ENCODE data around the gene FAM47E. TPM values are rescaled to one million over a fixed set of nuclear protein-coding genes. Genes with fewer than 3 reads are reported as not detected.
"Not testable (repeated sequence)": the region's sequence is repeated elsewhere in the genome, so short reads cannot be mapped to it uniquely, and the experiment has no call there.

The FAM47E gene
- total and polyA plus RNA-seq, 2 of the 8 experiments (the other 6 are each of a cell fraction or from before 2014, with no cell fraction given), result 1.3 to 1.4 TPM

- H4K20me1 ChIP-seq (replicated peaks in 1 of 2; ENCODE audit: control insufficient read depth in 1 of 2, insufficient read depth in 2 of 2, low read length in 2 of 2); H3K9ac ChIP-seq (replicated peaks in 1 of 4; ENCODE audit: extremely low read depth in 1 of 4, low read depth in 3 of 4, low read length in 3 of 4); H2BK5ac ChIP-seq (ENCODE audit: low read depth, low read length); H4K8ac ChIP-seq (ENCODE audit: extremely low read depth, insufficient read depth, low read length); H3K4me1 ChIP-seq (replicated peaks in 1 of 4; ENCODE audit: control insufficient read depth in 3 of 4, insufficient read depth in 4 of 4, low read length in 3 of 4); H2BK15ac ChIP-seq (ENCODE audit: low read length); H3K27ac ChIP-seq (ENCODE audit: low read depth, low read length); H3K4ac ChIP-seq (replicated peaks; ENCODE audit: insufficient read length, low read depth, low read length); H3K9me3 ChIP-seq (ENCODE audit: insufficient read depth in 2 of 2, low read depth in 1 of 2, low read length in 1 of 2); H3K4me2 ChIP-seq (ENCODE audit: insufficient read depth in 1 of 2, low read depth in 2 of 2, low read length in 2 of 2); H2AFZ ChIP-seq (ENCODE audit: low read length); H3K27me3 ChIP-seq (replicated peaks in 1 of 4; ENCODE audit: control insufficient read depth in 3 of 4, extremely low read depth in 1 of 4, insufficient read depth in 3 of 4, low read length in 3 of 4); H3K56ac ChIP-seq (replicated peaks; ENCODE audit: insufficient read length, low read depth, low read length); H2BK12ac ChIP-seq (ENCODE audit: low read depth, low read length); H4K5ac ChIP-seq (ENCODE audit: insufficient read length, low read depth, low read length); H3K23ac ChIP-seq (ENCODE audit: insufficient read length); H3K18ac ChIP-seq (ENCODE audit: extremely low read depth, low read length); H2AK5ac ChIP-seq (ENCODE audit: low read depth, low read length); H3K36me3 ChIP-seq (ENCODE audit: control insufficient read depth in 2 of 4, insufficient read depth in 4 of 4, low read length in 3 of 4); H3K14ac ChIP-seq (ENCODE audit: insufficient read length); FAIRE-seq; H3K79me2 ChIP-seq (ENCODE audit: control insufficient read depth in 1 of 2, insufficient read depth in 2 of 2, low read length in 2 of 2); H3K4me3 ChIP-seq (ENCODE audit: extremely low read depth in 1 of 4, insufficient read depth in 2 of 4, low read depth in 3 of 4, low read length in 4 of 4); POLR2A ChIA-PET (ENCODE audit: partially characterized antibody); H2BK20ac ChIP-seq (ENCODE audit: low read length); H3K79me1 ChIP-seq (ENCODE audit: low read depth, low read length); H3K23me2 ChIP-seq (ENCODE audit: low read depth, low read length); H2BK120ac ChIP-seq (replicated peaks; ENCODE audit: low read depth, low read length); DNase-seq (ENCODE audit: low read depth in 1 of 2, low spot score in 2 of 2); H4K91ac ChIP-seq (replicated peaks; ENCODE audit: insufficient read length, low read length): not testable (repeated sequence)
- 77% methylated on average over 3 of the region's 3 CpGs; no CpG with 5 or more reads in 1 of the 2 experiments for WGBS, 2 experiments (ENCODE audit: extremely low coverage in 1 of 2, insufficient coverage in 1 of 2, insufficient read length in 1 of 2, insufficient replicate concordance in 2 of 2, low coverage in 1 of 2, low lambda C conversion rate in 2 of 2, missing lambda C conversion rate in 1 of 2)
- CTCF ChIA-PET (ENCODE audit: partially characterized antibody), result interaction anchor here (0.7 kb wide), 1 partner anchor 108 kb away, joined by 3 read pairs; no protein-coding TSS in a partner anchor
These were observed 36.3 kb downstream of the FAM47E start for GRCh38 chr4:76287811-76288210.

All from H1 (cell line).